ENCODE measurements around the gene C4BPA.

- no peak for TF ChIP-seq ZNF707 (CRISPR knock-in tag; conservative IDR thresholded peaks at IDR 0.05)
- TF ChIP-seq CTCF (IDR thresholded peaks at IDR 0.05 in 2 of 3, conservative IDR thresholded peaks at IDR 0.05 in 1 of 3; ENCODE audit: insufficient read depth in 2 of 3, low read depth in 1 of 3, low read length in 3 of 3) = no peak
- TF ChIP-seq ZNF3 (CRISPR knock-in tag; IDR thresholded peaks at IDR 0.05) = no peak
- TF ChIP-seq RFX5 (IDR thresholded peaks at IDR 0.05; ENCODE audit: low read depth, low read length) = no peak
- no peak for TF ChIP-seq EP300 (IDR thresholded peaks at IDR 0.05; ENCODE audit: low read length)
- no peak for TF ChIP-seq TCF7 (IDR thresholded peaks at IDR 0.05; ENCODE audit: borderline replicate concordance)
- TF ChIP-seq XRCC3 (IDR thresholded peaks at IDR 0.05) = no peak
- TF ChIP-seq ATF2 (CRISPR knock-in tag; IDR thresholded peaks at IDR 0.05) = no peak
- no peak for TF ChIP-seq REST (IDR thresholded peaks at IDR 0.05; ENCODE audit: borderline replicate concordance)
- no peak for TF ChIP-seq REST (CRISPR knock-in tag; IDR thresholded peaks at IDR 0.05; ENCODE audit: low read depth)
These were observed 36.8 kb upstream of the C4BPA start for GRCh38 chr1:207067185-207067584.

Measured in K562 (cell line).